ENCODE data around the gene ITGA11.

Gene ITGA11

GRCh38 chr15:68252925-68253534 is 178.9 kb downstream of the ITGA11 start:
- peak; percentile 93 for FAIRE-seq

GRCh38 chr15:68249058-68249713 is 182.8 kb downstream of the ITGA11 start:
- no peak for FAIRE-seq
